WTC11 (cell line): ENCODE data around the gene GRM8. TPM values are rescaled to one million over a fixed set of nuclear protein-coding genes. Genes with fewer than 3 reads are reported as not detected.
A peak's percentile ranks its signal among the peaks of the same experiment; 100 is the strongest.

Source experiments
- ATAC-seq: fragments of 200-7000 bp; cut with Tn5 transposase; 2 replicates; pipeline ENCODE4 v1.10.0; 2021; ENCODE audit warnings: mild to moderate bottlenecking, moderate library complexity
- CTCF ChIA-PET: fragments of 300-600 bp; sonication (Branson Sonifier 250); formaldehyde crosslinking; loops from one replicate; lab custom pipeline; 2021; ENCODE audit warnings: antibody characterized with exemption; lab: Charles Lee
- POLR2A ChIA-PET: fragments of 350-600 bp; sonication (Branson Sonifier 250); formaldehyde crosslinking; loops from one replicate; lab custom pipeline; 2021; ENCODE audit warnings: antibody characterized with exemption; lab: Charles Lee
- DNase-seq: peaks from one replicate; pipeline ENCODE4 v3.0.0; 2021; ENCODE audit warnings: low spot score
- H3K27ac Mint-ChIP-seq: 2 replicates; pipeline ENCODE4 v1.8.0; 2021; ENCODE audit warnings: mixed read lengths
- H3K27me3 Mint-ChIP-seq: 2 replicates; pipeline ENCODE4 v1.8.0; 2021; ENCODE audit warnings: low read depth, mild to moderate bottlenecking, moderate library complexity, mixed read lengths
- H3K36me3 Mint-ChIP-seq: 2 replicates; pipeline ENCODE4 v1.8.0; 2021; ENCODE audit warnings: mixed read lengths
- H3K4me1 Mint-ChIP-seq: 2 replicates; pipeline ENCODE4 v1.8.0; 2022; ENCODE audit warnings: mixed read lengths
- H3K4me3 Mint-ChIP-seq: 2 replicates; pipeline ENCODE4 v1.8.0; 2021; ENCODE audit warnings: mild to moderate bottlenecking, moderate library complexity, mixed read lengths
- H3K9me3 Mint-ChIP-seq: 2 replicates; pipeline ENCODE4 v1.8.0; 2021; ENCODE audit warnings: mixed read lengths
- ARID4B ChIP-seq: sonication (generic); formaldehyde crosslinking; IDR thresholded peaks from 2 replicates; pipeline ENCODE4 v1.8.0; 2023; ENCODE audit warnings: missing genetic modification reagents, mild to moderate bottlenecking, borderline replicate concordance
- CBFB ChIP-seq: sonication (generic); formaldehyde crosslinking; IDR thresholded peaks from 2 replicates; pipeline ENCODE4 v1.8.1; 2022; ENCODE audit warnings: mild to moderate bottlenecking, low read depth, missing genetic modification reagents
- CREB1 ChIP-seq: sonication (generic); formaldehyde crosslinking; IDR thresholded peaks from 2 replicates; pipeline ENCODE4 v1.8.0; 2023; ENCODE audit warnings: mild to moderate bottlenecking, missing genetic modification reagents
- CREM ChIP-seq: sonication (generic); formaldehyde crosslinking; IDR thresholded peaks from 2 replicates; pipeline ENCODE4 v1.8.1; 2022; ENCODE audit warnings: mild to moderate bottlenecking, missing genetic modification reagents, moderate library complexity
- E2F1 ChIP-seq: sonication (generic); formaldehyde crosslinking; IDR thresholded peaks from 2 replicates; pipeline ENCODE4 v1.8.0; 2022; ENCODE audit warnings: mild to moderate bottlenecking, missing genetic modification reagents
- E2F5 ChIP-seq: sonication (generic); formaldehyde crosslinking; IDR thresholded peaks from 2 replicates; pipeline ENCODE4 v1.8.1; 2022; ENCODE audit warnings: mild to moderate bottlenecking, moderate library complexity, missing genetic modification reagents
- FOXP1 ChIP-seq: sonication (generic); formaldehyde crosslinking; IDR thresholded peaks from 2 replicates; pipeline ENCODE4 v1.8.0; 2022; ENCODE audit warnings: missing genetic modification reagents, mild to moderate bottlenecking, moderate library complexity, borderline replicate concordance
- GABPB1 ChIP-seq: sonication (generic); formaldehyde crosslinking; IDR thresholded peaks from 2 replicates; pipeline ENCODE4 v1.8.1; 2023; ENCODE audit warnings: mild to moderate bottlenecking, missing genetic modification reagents
- GRHL2 ChIP-seq: fragments of 250-450 bp; sonication (Bioruptor Pico); IDR thresholded peaks from 2 replicates; pipeline ENCODE4 v1.8.0; 2022; ENCODE audit warnings: mild to moderate bottlenecking, moderate library complexity; ENCODE audit not compliant: insufficient replicate concordance, severe bottlenecking
- IRF2 ChIP-seq: sonication (generic); formaldehyde crosslinking; IDR thresholded peaks from 2 replicates; pipeline ENCODE4 v1.8.0; 2022; ENCODE audit warnings: low read depth, missing genetic modification reagents, borderline replicate concordance
- NFATC4 ChIP-seq: fragments of 250-450 bp; sonication (Bioruptor Pico); IDR thresholded peaks from 2 replicates; pipeline ENCODE4 v1.9.0; 2021; ENCODE audit warnings: mild to moderate bottlenecking
- NFYB ChIP-seq: sonication (generic); formaldehyde crosslinking; conservative IDR thresholded peaks from 2 replicates; pipeline ENCODE4 v1.8.0; 2022; ENCODE audit warnings: low read depth, missing genetic modification reagents
- PRDM15 ChIP-seq: sonication (generic); formaldehyde crosslinking; IDR thresholded peaks from 2 replicates; pipeline ENCODE4 v1.8.0; 2022; ENCODE audit warnings: missing genetic modification reagents
- PREB ChIP-seq: sonication (generic); formaldehyde crosslinking; IDR thresholded peaks from 2 replicates; pipeline ENCODE4 v1.8.1; 2022; ENCODE audit warnings: mild to moderate bottlenecking, missing genetic modification reagents, moderate library complexity, borderline replicate concordance
- RORB ChIP-seq: fragments of 250-450 bp; sonication (Bioruptor Pico); IDR thresholded peaks from 2 replicates; pipeline ENCODE4 v1.9.0; 2021; ENCODE audit warnings: mild to moderate bottlenecking
- TEAD1 ChIP-seq: sonication (generic); formaldehyde crosslinking; IDR thresholded peaks from 2 replicates; pipeline ENCODE4 v1.8.0; 2022; ENCODE audit warnings: mild to moderate bottlenecking, missing genetic modification reagents
- USF1 ChIP-seq: sonication (generic); formaldehyde crosslinking; IDR thresholded peaks from 2 replicates; pipeline ENCODE4 v1.8.0; 2022; ENCODE audit warnings: mild to moderate bottlenecking, missing genetic modification reagents
- ZNF121 ChIP-seq: sonication (generic); formaldehyde crosslinking; IDR thresholded peaks from 2 replicates; pipeline ENCODE4 v1.8.0; 2023; ENCODE audit warnings: missing genetic modification reagents
- ZNF232 ChIP-seq: sonication (generic); formaldehyde crosslinking; IDR thresholded peaks from 2 replicates; pipeline ENCODE4 v1.8.0; 2022; ENCODE audit warnings: mild to moderate bottlenecking, missing genetic modification reagents
- ZNF416 ChIP-seq: fragments of 250-450 bp; sonication (Bioruptor Pico); IDR thresholded peaks from 2 replicates; pipeline ENCODE4 v1.9.0; 2021; ENCODE audit warnings: mild to moderate bottlenecking, inconsistent platforms
- ZNF532 ChIP-seq: fragments of 250-450 bp; sonication (Bioruptor Pico); IDR thresholded peaks from 2 replicates; pipeline ENCODE4 v1.9.0; 2021; ENCODE audit warnings: mild to moderate bottlenecking, borderline replicate concordance
- total RNA-seq: library from RNA; stranded (reverse); gene quantifications from 3 replicates; pipeline ENCODE4 v1.2.3, GENCODE V29; 2021

The GRM8 gene
- total RNA-seq, 1 experiment from 2014 or later = 2.3 TPM

- no peak for TF ChIP-seq FOXP1 (CRISPR knock-in tag)
- peak; percentile 65; the same call in 1 of the 2 replicates for TF ChIP-seq CREB1
- no peak for TF ChIP-seq GRHL2 (CRISPR knock-in tag)
- TF ChIP-seq USF1 (CRISPR knock-in tag) = peak; percentile 65; the same call in 1 of the 2 replicates
- no peak for TF ChIP-seq PRDM15
- TF ChIP-seq ZNF532 (CRISPR knock-in tag) = no peak
These were observed 145.1 kb downstream of the GRM8 start (continued) for GRCh38 chr7:127107601-127108007.

GRCh38 chr7:127093340-127093739 lies 159.4 kb downstream of the GRM8 start:
- no peaks in the 10 kb centered on the region for H3K36me3 Mint-ChIP-seq
- H3K27me3 Mint-ChIP-seq = no peaks in the 10 kb centered on the region
- no peak for ATAC-seq
- no peak for TF ChIP-seq GABPB1 (CRISPR knock-in tag)
- TF ChIP-seq FOXP1 (CRISPR knock-in tag) = no peak
- no peak for TF ChIP-seq NFYB
- no peak for TF ChIP-seq NFATC4 (CRISPR knock-in tag)
- TF ChIP-seq ARID4B = no peak
- TF ChIP-seq PREB (CRISPR knock-in tag) = no peak
- no peak for TF ChIP-seq ZNF232 (CRISPR knock-in tag)
- no peak for TF ChIP-seq ZNF416 (CRISPR knock-in tag)
- no peak for TF ChIP-seq RORB (CRISPR knock-in tag)
- no peak for TF ChIP-seq TEAD1
- TF ChIP-seq CBFB (CRISPR knock-in tag) = no peak
- no peak for TF ChIP-seq E2F1 (CRISPR knock-in tag)
- TF ChIP-seq E2F5 (CRISPR knock-in tag) = no peak
- no peak for TF ChIP-seq CREM
- TF ChIP-seq ZNF121 (CRISPR knock-in tag) = no peak
- no peak for TF ChIP-seq IRF2 (CRISPR knock-in tag)
- no peaks in the 10 kb centered on the region for H3K9me3 Mint-ChIP-seq
- CTCF ChIA-PET = interaction anchor here (2.4 kb wide), 1 partner anchor 14 kb away, joined by 11 read pairs; no protein-coding TSS in a partner anchor
- H3K4me3 Mint-ChIP-seq = no peak overlapping the region
- peaks cover 4% of the 10 kb centered on the region for H3K4me1 Mint-ChIP-seq
- no peak overlapping the region for H3K27ac Mint-ChIP-seq
- POLR2A ChIA-PET = no interaction called here
- no peak for DNase-seq
